Heart left ventricle (tissue), 16 donors: ENCODE data around the gene DPP10. TPM values are rescaled to one million over a fixed set of nuclear protein-coding genes. Genes with fewer than 3 reads are reported as not detected.

Experiments
- ATAC-seq, 4 donors: fragments of 200-7000 bp; cut with Tn5 transposase; one replicate each; pipeline ENCODE4 v1.9.1; 2020 to 2022; ENCODE audit warnings: moderate library complexity in 4 of 4, mild to moderate bottlenecking in 3 of 4, moderate number of reproducible peaks in 1 of 4
- DNase-seq, 5 donors: peaks; one replicate each; pipeline ENCODE4 v3.0.0-alpha.2; 2020
- H3K27ac ChIP-seq, 12 donors: fragments of 200-600 bp; sonication (generic) in 4 of 12; one replicate each; pipeline versions ENCODE4 v1.5.0 to v1.8.0; 2016 to 2022; ENCODE audit warnings: mild to moderate bottlenecking in 2 of 12
- H3K27me3 ChIP-seq, 9 donors: fragments of 200-600 bp; sonication (generic) in 2 of 9; one replicate each; pipeline versions ENCODE4 v1.5.1 to v1.8.0; 2016 to 2022; ENCODE audit warnings: mild to moderate bottlenecking in 3 of 9
- H3K36me3 ChIP-seq, 9 donors: fragments of 200-600 bp; sonication (generic) in 2 of 9; one replicate each; pipeline versions ENCODE4 v1.5.0 to v1.8.0; 2018 to 2022; ENCODE audit warnings: mild to moderate bottlenecking in 2 of 9
- H3K4me1 ChIP-seq, 12 donors: fragments of 200-600 bp; sonication (generic) in 4 of 12; one replicate each; pipeline versions ENCODE4 v1.5.0 to v1.8.0; 2016 to 2022; ENCODE audit warnings: mild to moderate bottlenecking in 3 of 12
- H3K4me3 ChIP-seq, 12 donors: fragments of 200-600 bp; sonication (generic) in 4 of 12; one replicate each; pipeline versions ENCODE4 v1.5.0 to v1.8.0; 2017 to 2022; ENCODE audit warnings: mild to moderate bottlenecking in 9 of 12, moderate library complexity in 4 of 12
- H3K9me3 ChIP-seq, 12 donors: fragments of 200-600 bp; sonication (generic) in 4 of 12; one replicate each; pipeline versions ENCODE4 v1.5.0 to v1.8.0; 2016 to 2022; ENCODE audit warnings: mild to moderate bottlenecking in 1 of 12
- POLR2A ChIP-seq, 2 donors: fragments of 450-650 bp; IDR thresholded peaks; one replicate each; pipeline ENCODE4 v1.6.1; 2017; ENCODE audit warnings: antibody characterized with exemption in 2 of 2, mild to moderate bottlenecking in 2 of 2, moderate library complexity in 2 of 2
- WGBS, 4 donors: extraction: QIAGEN DNeasy Blood & Tissue Kit in 2 of 4; methylation state at CpG; one replicate each; pipeline versions ENCODE4 v1.1.5 to v1.1.7; 2013 to 2018; 5-methylcytosine and 5-hydroxymethylcytosine counted together
- intact Hi-C, 10 donors: fragments of 100-400 bp; cut with DNase I; formaldehyde crosslinking; loops; one replicate each; pipeline versions ENCODE4 v1.11.1 to v1.14.2; 2022
- polyA plus RNA-seq, 2 donors: library from polyadenylated mRNA; stranded (reverse); fragments of 200-250 nt; gene quantifications; one replicate each; pipeline ENCODE4 v1.2.3, GENCODE V29; 2013
- total RNA-seq, 9 donors: library from RNA; depleted of rRNA in 2 of 9; stranded (reverse); fragments of >200 nt in 2 of 9; fragmentation: NEBNext Ultra II Directional in 3 of 9; extraction: Animal tissue kit (Norgen Biotek cat#: 25700) in 3 of 9; gene quantifications; one replicate each; pipeline versions ENCODE4 v1.1.0 to v1.2.4, GENCODE V29; 2016 to 2023
- TF ChIP-seq, protein P1 (sequence below), 12 donors: fragments of 200-600 bp; sonication (generic) in 4 of 12; IDR thresholded peaks; one replicate each; pipeline versions ENCODE4 v1.5.0 to v1.8.0; 2018 to 2022; ENCODE audit warnings: antibody characterized with exemption in 12 of 12, mild to moderate bottlenecking in 5 of 12
- donor health status: ischemic (EF 13 %, LVEDD 7.1; RV severe dilation, severe dysfunction).
- donor health status: healthy with polysubstance abuse.
- donor health status: DM: no; HTN: yes; CAD: no.
- donor health status: DM: no; HTN: no; CAD: no.
- donor health status: ischemic (EF 25% LVEDD 6.9; RV normal size, moderate dysfunction).
- donor health status: ischemic (EF 25% LVEDD 5.7; RV mildly dilated, moderate dysfunction).
- donor health status: healthy.
- donor health status: DM: yes; HTN: yes; CAD: no.
- donor health status: ischemic (EF 35%, LVEDD 5.7; RV mildly dilated, moderate dysfunction).
- donor health status: nonischemic (EF 11% LVEDD 7.7; RV severe dilation, severe dysfunction).
- donor health status: DM: yes; HTN: yes; CAD: no.
- donor health status: PGD.
- donor health status: ischemic (EF 29% LVEDD 5.4; RV normal size, mild dysfunction).
- donor health status: nonischemic (EF 23%, LVEDD 6.1; RV moderate dilation, normal function).

Gene DPP10
- total and polyA plus RNA-seq, 11 donors: 0.88 TPM; not detected in 10

DNA sequence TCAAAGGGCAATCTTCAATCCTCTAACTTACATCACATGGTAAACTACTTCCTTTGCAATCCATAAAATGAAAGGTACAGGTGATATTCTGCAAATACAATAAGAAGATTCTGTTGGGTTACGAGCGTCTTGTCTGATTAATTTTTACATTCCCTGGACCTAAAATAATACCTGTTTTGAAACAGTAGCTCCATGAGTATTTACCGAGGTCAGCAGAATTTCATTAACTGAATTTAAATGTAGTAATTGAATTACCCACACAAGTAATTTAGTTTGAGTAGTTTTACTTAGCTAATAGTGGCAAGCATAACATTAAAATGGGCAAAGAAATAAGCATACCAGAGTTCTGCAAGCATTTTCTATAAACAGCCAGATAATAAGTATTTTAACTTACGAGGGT is 652.0 kb downstream of the DPP10 start:
- no peaks in the 10 kb centered on the region for H3K4me1 ChIP-seq
- H3K4me3 ChIP-seq: no peak overlapping the region
- H3K9me3 ChIP-seq: peaks cover 0 to 16% (median 5%) of the 10 kb centered on the region in 12 donors
- no peak overlapping the region for H3K27ac ChIP-seq
- DNase-seq (no peak), ATAC-seq (no peak)
- no peak for TF ChIP-seq POLR2A (IDR thresholded peaks at IDR 0.05)
- TF ChIP-seq, protein P1, sequence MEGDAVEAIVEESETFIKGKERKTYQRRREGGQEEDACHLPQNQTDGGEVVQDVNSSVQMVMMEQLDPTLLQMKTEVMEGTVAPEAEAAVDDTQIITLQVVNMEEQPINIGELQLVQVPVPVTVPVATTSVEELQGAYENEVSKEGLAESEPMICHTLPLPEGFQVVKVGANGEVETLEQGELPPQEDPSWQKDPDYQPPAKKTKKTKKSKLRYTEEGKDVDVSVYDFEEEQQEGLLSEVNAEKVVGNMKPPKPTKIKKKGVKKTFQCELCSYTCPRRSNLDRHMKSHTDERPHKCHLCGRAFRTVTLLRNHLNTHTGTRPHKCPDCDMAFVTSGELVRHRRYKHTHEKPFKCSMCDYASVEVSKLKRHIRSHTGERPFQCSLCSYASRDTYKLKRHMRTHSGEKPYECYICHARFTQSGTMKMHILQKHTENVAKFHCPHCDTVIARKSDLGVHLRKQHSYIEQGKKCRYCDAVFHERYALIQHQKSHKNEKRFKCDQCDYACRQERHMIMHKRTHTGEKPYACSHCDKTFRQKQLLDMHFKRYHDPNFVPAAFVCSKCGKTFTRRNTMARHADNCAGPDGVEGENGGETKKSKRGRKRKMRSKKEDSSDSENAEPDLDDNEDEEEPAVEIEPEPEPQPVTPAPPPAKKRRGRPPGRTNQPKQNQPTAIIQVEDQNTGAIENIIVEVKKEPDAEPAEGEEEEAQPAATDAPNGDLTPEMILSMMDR (IDR thresholded peaks at IDR 0.05): no peak
- WGBS, 4 donors: 79 to 84% (median 82%) methylated on average over 4 of the region's 4 CpGs
- H3K36me3 ChIP-seq: no peaks in the 10 kb centered on the region
- H3K27me3 ChIP-seq: no peaks in the 10 kb centered on the region
- intact Hi-C loops: no loop called here

DNA sequence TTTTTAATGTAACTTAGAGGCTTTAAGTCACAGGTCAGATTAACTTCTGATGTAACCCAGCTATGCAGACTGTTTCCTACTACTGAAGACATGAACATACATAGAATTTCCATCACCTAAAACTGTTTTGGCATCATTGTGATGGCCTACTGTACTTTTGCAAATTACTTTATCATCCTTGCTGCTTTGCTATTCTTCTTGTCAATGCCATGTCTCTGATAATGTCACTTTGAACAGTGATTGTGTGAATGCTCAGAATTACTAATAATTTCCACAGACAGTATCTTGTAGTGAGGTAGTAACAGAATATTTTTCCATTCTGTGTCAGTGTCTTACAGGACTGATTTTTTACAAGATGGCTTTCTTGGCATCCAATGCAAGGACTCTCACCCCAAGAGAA is 663.5 kb downstream of the DPP10 start:
- Histone ChIP-seq H3K27me3 (no peaks in the 10 kb centered on the region), H3K4me1 (no peaks in the 10 kb centered on the region), H3K4me3 (no peak overlapping the region), H3K27ac (no peak overlapping the region), H3K36me3 (no peaks in the 10 kb centered on the region), H3K9me3 (peaks cover 0 to 5% (median 0%) of the 10 kb centered on the region in 12 donors)
- ATAC-seq (no peak), DNase-seq (no peak)
- intact Hi-C loops: no loop called here
- no peak for TF ChIP-seq POLR2A (IDR thresholded peaks at IDR 0.05)
- TF ChIP-seq, protein P1 (IDR thresholded peaks at IDR 0.05): no peak

DNA sequence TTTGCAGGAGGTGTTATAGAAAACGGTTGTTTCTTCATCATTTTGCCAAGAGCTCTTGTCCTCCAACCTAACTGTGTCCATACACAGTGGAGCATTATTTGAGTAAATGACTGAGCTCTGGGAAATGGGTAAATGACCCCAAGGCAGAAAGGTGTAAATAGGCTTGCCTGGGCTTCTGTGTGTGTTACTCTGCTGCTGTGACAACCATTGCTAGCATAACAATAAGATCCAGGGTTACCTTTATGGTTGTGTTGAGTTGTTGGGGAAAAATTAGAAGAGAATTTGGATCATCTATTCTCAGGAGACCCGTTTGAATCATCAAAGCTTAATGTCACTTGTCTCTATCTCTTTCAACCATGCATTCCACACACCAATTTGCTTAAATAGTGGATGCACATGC is 672.7 kb downstream of the DPP10 start:
- Histone ChIP-seq H3K9me3 (no peaks in the 10 kb centered on the region), H3K4me3 (no peak overlapping the region), H3K36me3 (no peaks in the 10 kb centered on the region), H3K27me3 (no peaks in the 10 kb centered on the region), H3K27ac (no peak overlapping the region), H3K4me1 (no peaks in the 10 kb centered on the region)
- ATAC-seq: no peak
- intact Hi-C loops: no loop called here
- TF ChIP-seq, protein P1 (IDR thresholded peaks at IDR 0.05): no peak
- no peak for TF ChIP-seq POLR2A (IDR thresholded peaks at IDR 0.05)
- DNase-seq: no peak
- 57 to 65% (median 63%) methylated on average over 2 of the region's 2 CpGs for WGBS, 4 donors

DNA sequence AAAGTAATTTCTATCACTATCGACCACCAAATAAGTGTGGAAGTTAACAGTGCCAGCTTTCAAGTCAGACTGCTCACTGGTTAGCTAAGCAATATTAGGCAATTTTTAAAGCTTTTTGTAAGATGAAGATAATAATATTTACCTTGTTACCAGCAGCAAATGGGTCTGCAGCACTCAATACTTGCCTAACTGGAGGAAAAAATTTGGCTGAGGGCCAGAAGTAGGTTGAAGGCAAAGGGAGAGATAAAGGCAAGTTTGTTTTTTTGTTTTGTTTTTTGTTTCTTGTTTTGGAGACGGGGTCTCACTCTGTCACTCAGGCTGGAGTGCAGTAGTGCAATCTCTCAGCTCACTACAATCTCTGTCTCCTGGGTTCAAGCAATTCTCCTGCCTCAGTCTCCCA is 675.9 kb downstream of the DPP10 start:
- no peaks in the 10 kb centered on the region for H3K36me3 ChIP-seq
- H3K27me3 ChIP-seq: no peaks in the 10 kb centered on the region
- WGBS, 4 donors: 65 to 82% (median 80%) methylated on average over 2 of the region's 2 CpGs
- H3K9me3 ChIP-seq: no peaks in the 10 kb centered on the region
- intact Hi-C loops: no loop called here
- H3K27ac ChIP-seq: no peak overlapping the region
- ATAC-seq: no peak
- H3K4me3 ChIP-seq: no peak overlapping the region
- no peak for TF ChIP-seq POLR2A (IDR thresholded peaks at IDR 0.05)
- TF ChIP-seq, protein P1 (IDR thresholded peaks at IDR 0.05): no peak
- H3K4me1 ChIP-seq: no peaks in the 10 kb centered on the region
- no peak for DNase-seq
